ENCODE data around the gene MYT1.

The MYT1 gene

GRCh38 chr20:64239449-64240242, 75.4 kb downstream of the MYT1 start:
- FAIRE-seq: no peak
- no peak for DNase-seq (ENCODE audit: extremely low spot score, insufficient read length, low read depth)

- DNase-seq (ENCODE audit: extremely low spot score, insufficient read length, low read depth): no peak
- FAIRE-seq: no peak
Measured at GRCh38 chr20:64240243-64241015, 76.2 kb downstream of the MYT1 start.

GRCh38 chr20:64241061-64241460, 76.8 kb downstream of the MYT1 start:
- FAIRE-seq: no peak
- DNase-seq (ENCODE audit: extremely low spot score, insufficient read length, low read depth): no peak

GRCh38 chr20:64242003-64242796, 77.9 kb downstream of the MYT1 start:
- DNase-seq (ENCODE audit: extremely low spot score, insufficient read length, low read depth) (no peak), FAIRE-seq (no peak)

- FAIRE-seq (no peak), DNase-seq (ENCODE audit: extremely low spot score, insufficient read length, low read depth) (no peak)
Measured at GRCh38 chr20:64242797-64243475, 78.7 kb downstream of the MYT1 start.

- no peak for DNase-seq (ENCODE audit: extremely low spot score, insufficient read length, low read depth)
- FAIRE-seq: no peak
Measured at GRCh38 chr20:64244281-64244805, 80.1 kb downstream of the MYT1 start.

GRCh38 chr20:64244870-64245603, 80.8 kb downstream of the MYT1 start:
- DNase-seq (ENCODE audit: extremely low spot score, insufficient read length, low read depth): no peak
- FAIRE-seq: no peak

- no peak for FAIRE-seq
Measured at GRCh38 chr20:64245746-64246595, 81.7 kb downstream of the MYT1 start.

GRCh38 chr20:64246616-64247306, 82.5 kb downstream of the MYT1 start:
- DNase-seq (ENCODE audit: extremely low spot score, insufficient read length, low read depth) (no peak), FAIRE-seq (no peak)

More at GRCh38 chr20:64245746-64246595, 81.7 kb downstream of the MYT1 start:
- DNase-seq (ENCODE audit: extremely low spot score, insufficient read length, low read depth): no peak

GRCh38 chr20:64247307-64247618, 83.0 kb downstream of the MYT1 start:
- FAIRE-seq (no peak), DNase-seq (ENCODE audit: extremely low spot score, insufficient read length, low read depth) (no peak)

- DNase-seq (ENCODE audit: extremely low spot score, insufficient read length, low read depth) (no peak), FAIRE-seq (no peak)
Measured at GRCh38 chr20:64247970-64248841, 84.0 kb downstream of the MYT1 start.

GRCh38 chr20:64250027-64250426, 85.8 kb downstream of the MYT1 start:
- FAIRE-seq: no peak
- no peak for DNase-seq (ENCODE audit: extremely low spot score, insufficient read length, low read depth)

- no peak for DNase-seq (ENCODE audit: extremely low spot score, insufficient read length, low read depth)
- FAIRE-seq: no peak
Measured at GRCh38 chr20:64253000-64253383, 88.7 kb downstream of the MYT1 start.

- FAIRE-seq (no peak), DNase-seq (ENCODE audit: extremely low spot score, insufficient read length, low read depth) (no peak)
Measured at GRCh38 chr20:64253443-64253842, 89.2 kb downstream of the MYT1 start.

GRCh38 chr20:64254156-64254555, 89.9 kb downstream of the MYT1 start:
- FAIRE-seq: no peak

GRCh38 chr20:64254571-64255360, 90.5 kb downstream of the MYT1 start:
- FAIRE-seq: no peak
- no peak for DNase-seq (ENCODE audit: extremely low spot score, insufficient read length, low read depth)

More at GRCh38 chr20:64254156-64254555, 89.9 kb downstream of the MYT1 start:
- DNase-seq (ENCODE audit: extremely low spot score, insufficient read length, low read depth): no peak
